Measurements from ENCODE around the gene LSS. TPM values are rescaled to one million over a fixed set of nuclear protein-coding genes. Genes with fewer than 3 reads are reported as not detected.

Gene LSS
- total and polyA plus RNA-seq, 8 donors = 16.1 to 34.1 (median 25.2) TPM

- H3K27ac ChIP-seq = no peak overlapping the region
- H3K4me3 ChIP-seq = no peak overlapping the region
- intact Hi-C loops (cut with DNase I) = no loop called here
- ATAC-seq (no peak), DNase-seq (no peak), FAIRE-seq (no peak)
- no peak for TF ChIP-seq CTCF (IDR thresholded peaks at IDR 0.05)
- WGBS, 2 donors = 91 to 94% methylated on average over 19 of the region's 19 CpGs
- no peaks in the 10 kb centered on the region for H3K4me1 ChIP-seq
- no peaks in the 10 kb centered on the region for H3K9me3 ChIP-seq
- no peaks in the 10 kb centered on the region for H3K27me3 ChIP-seq
- H3K36me3 ChIP-seq = peaks cover 0 to 81% (median 27%) of the 10 kb centered on the region in 3 donors
Measured at GRCh38 chr21:46266946-46267345, 38.4 kb upstream of the LSS start.

GRCh38 chr21:46265736-46266525 is 37.4 kb upstream of the LSS start:
- TF ChIP-seq CTCF (IDR thresholded peaks at IDR 0.05) = no peak
- ATAC-seq (no peak), FAIRE-seq (no peak), DNase-seq (no peak)
- Histone ChIP-seq H3K4me1 (no peaks in the 10 kb centered on the region), H3K27me3 (no peaks in the 10 kb centered on the region), H3K4me3 (no peak overlapping the region), H3K36me3 (peaks cover 0 to 78% (median 32%) of the 10 kb centered on the region in 3 donors), H3K9me3 (no peaks in the 10 kb centered on the region), H3K27ac (no peak overlapping the region)
- intact Hi-C loops (cut with DNase I) = no loop called here
- WGBS, 2 donors = 86 to 87% methylated on average over 26 of the region's 26 CpGs

- Histone ChIP-seq H3K4me3 (no peak overlapping the region), H3K27me3 (no peaks in the 10 kb centered on the region), H3K36me3 (peaks cover 0 to 79% (median 24%) of the 10 kb centered on the region in 3 donors), H3K27ac (no peak overlapping the region), H3K4me1 (no peaks in the 10 kb centered on the region), H3K9me3 (no peaks in the 10 kb centered on the region)
- WGBS, 2 donors = 89 to 90% methylated on average over 13 of the region's 13 CpGs
- DNase-seq (no peak), FAIRE-seq (no peak), ATAC-seq (peak in 1 of 4 donors; percentile 16)
- intact Hi-C loops (cut with DNase I) = no loop called here
- TF ChIP-seq CTCF (IDR thresholded peaks at IDR 0.05) = no peak
Measured at GRCh38 chr21:46264690-46265144, 36.1 kb upstream of the LSS start.

GRCh38 chr21:46264046-46264689 is 35.6 kb upstream of the LSS start:
- no peak overlapping the region for H3K27ac ChIP-seq
- FAIRE-seq = no peak
- no peaks in the 10 kb centered on the region for H3K27me3 ChIP-seq
- WGBS, 2 donors = 94 to 97% methylated on average over 22 of the region's 22 CpGs
- ATAC-seq = no peak
- no peak overlapping the region for H3K4me3 ChIP-seq
- intact Hi-C loops (cut with DNase I) = no loop called here
- no peak for TF ChIP-seq CTCF (IDR thresholded peaks at IDR 0.05)
- peaks cover 0 to 79% (median 22%) of the 10 kb centered on the region in 3 donors for H3K36me3 ChIP-seq
- no peaks in the 10 kb centered on the region for H3K4me1 ChIP-seq
- no peak for DNase-seq
- H3K9me3 ChIP-seq = no peaks in the 10 kb centered on the region

Data from pancreas (tissue), 10 donors.